Fibroblast of the conjunctiva (primary cell): ENCODE measurements around the gene MR1.
A peak's percentile ranks its signal among the peaks of the same experiment; 100 is the strongest.
"Not testable (repeated sequence)": the region's sequence is repeated elsewhere in the genome, so short reads cannot be mapped to it uniquely, and the experiment has no call there.

Source experiments
- DNase-seq: peaks from one replicate; pipeline ENCODE4 v3.0.0-alpha.2; 2010; ENCODE audit warnings: low read depth

MR1 gene

DNA sequence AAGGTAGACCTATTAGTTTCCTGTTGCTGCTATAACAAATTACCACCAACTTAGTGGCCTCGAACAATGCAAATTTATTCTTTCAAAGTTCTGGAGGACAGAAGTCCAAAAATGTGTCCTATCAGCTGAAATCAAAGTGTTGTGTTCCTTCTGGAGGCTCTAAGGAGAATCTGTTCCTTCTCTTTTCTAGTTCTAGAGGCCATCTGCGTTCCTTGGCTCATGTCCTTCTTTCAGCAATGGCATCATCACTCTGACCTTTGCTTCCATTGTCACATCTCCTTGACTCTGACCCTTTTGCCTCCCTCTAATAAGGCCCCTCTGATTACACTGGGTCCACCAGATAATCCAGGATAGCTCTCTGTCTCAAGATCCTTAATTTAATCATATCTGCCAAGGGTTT lies 1.2 kb upstream of the MR1 start:
- DNase-seq, result no peak

DNA sequence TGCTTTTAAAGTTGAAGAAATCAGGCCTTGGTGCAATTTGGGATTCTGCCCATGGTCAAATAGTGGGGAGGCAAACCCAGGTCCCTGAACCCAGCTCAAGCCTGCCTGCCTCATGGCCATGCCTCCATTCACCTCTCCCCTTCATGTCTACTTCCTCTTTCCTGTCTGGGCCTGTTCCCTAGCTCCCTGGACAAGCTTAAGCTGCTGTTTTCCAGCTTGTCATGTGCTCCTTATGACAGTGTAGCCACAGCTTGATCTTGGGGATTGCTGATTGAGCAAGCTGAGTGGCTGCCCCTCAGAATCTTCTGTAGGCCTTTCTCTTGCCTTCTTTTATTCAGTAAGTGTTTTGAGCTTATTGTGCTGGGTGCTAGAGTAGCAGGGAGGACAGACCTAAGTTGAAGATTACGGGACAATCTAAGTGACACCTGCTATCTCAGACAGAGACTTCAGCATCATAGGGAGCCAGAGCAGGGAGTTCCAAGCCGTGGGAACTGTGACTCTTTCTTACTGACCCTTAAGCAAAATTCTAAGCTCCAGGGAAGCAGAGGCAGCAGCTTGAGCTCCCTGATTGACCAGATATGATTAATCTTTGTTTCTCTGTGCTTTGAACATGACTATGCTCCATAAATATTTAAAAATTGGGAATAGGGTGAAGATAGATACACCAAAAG lies 520 bp upstream of the MR1 start:
- DNase-seq, result no peak

DNA sequence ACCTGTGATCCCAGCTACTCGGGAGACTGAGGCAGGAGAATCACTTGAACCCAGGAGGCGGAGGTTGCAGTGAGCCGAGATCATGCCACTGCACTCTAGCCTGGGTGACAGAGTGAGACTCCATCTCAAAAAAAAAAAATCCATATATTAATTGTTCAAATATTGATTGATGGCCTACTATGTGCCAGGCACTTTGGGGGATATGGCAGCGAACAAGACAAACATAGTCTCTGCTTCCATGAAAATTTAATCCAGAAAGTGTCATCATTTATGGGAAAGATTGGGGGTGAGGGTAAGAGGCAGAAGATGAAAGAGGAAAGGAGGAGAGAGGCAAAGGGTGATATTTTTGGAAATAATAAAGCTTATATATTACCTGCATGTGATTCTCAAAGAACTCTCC lies 1.4 kb downstream of the MR1 start:
- not testable (repeated sequence) for DNase-seq

DNA sequence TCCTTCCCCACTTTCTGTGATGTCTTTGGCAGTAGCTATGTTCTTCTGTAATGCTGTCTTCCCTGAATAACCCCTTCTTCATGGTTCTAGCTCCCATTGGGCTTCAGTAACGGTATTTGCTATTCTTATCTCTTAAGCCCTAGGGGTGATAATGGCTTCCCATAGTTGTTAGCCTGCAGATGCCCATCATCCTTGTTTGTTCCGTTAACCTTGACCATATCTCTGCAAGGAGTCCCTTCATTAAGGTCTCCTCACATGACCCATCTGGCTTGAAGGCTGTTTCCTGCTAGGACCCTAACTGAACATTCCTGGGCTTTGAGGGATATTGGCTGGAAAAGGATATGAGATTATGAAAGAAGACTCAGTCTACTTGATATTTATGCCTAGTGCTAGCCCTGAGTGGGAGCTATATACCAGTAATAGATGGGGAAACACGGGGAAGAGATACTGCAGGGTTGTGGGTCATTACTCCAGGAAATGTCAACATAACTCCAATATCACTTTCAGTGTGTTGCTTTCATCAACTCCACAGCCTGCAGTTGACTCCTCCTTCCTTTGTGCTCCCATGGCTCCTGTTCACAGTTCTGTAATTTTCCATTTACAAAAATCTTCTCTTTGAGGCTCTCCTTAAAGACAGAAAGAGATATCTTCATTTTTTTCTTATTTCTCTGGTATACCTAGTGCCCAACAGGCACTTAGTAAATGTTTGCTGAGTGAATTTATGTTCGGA lies 2.5 kb downstream of the MR1 start:
- DNase-seq, result no peak

DNA sequence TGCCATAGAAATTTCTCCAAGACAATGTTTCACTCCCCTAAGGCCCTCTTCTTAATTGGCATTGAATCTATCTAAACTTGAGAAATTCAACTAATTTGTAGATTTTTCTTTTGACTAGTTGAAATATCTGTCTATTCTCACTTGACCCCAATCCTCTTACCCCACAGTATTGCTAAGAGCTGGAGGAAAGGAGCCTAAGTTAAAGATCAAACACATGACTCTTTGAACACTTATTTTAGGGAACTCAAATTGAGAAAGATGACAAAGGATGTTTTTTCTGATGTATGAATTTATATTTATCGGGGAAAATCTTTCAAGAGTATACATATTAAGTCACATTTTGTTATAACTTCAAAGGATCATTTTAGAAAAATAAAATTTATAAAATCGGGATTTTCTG lies 3.6 kb downstream of the MR1 start:
- DNase-seq, result no peak

DNA sequence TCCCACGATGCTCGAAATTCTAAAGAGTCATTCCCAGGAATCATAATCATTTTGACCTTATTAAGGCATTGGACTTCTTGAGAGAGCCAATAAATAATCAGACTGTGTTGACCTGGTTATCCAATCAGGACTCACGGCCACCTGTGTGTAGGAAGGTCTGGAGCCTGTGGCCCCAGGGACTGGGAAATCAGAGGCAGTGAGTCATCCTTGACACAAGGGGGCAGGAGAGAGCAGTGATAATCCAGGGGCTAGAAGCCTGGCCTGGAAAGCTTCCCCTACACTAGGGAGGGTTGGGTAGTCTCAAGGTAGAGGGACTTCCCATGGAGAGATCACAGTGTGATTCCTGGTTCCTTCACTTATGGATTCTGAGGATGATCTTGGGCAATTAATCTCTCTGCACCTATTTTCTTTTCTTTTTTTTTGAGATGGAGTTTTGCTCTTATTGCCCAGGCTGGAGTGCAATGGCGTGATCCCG lies 4.7 kb downstream of the MR1 start:
- DNase-seq, result peak; percentile 37

DNA sequence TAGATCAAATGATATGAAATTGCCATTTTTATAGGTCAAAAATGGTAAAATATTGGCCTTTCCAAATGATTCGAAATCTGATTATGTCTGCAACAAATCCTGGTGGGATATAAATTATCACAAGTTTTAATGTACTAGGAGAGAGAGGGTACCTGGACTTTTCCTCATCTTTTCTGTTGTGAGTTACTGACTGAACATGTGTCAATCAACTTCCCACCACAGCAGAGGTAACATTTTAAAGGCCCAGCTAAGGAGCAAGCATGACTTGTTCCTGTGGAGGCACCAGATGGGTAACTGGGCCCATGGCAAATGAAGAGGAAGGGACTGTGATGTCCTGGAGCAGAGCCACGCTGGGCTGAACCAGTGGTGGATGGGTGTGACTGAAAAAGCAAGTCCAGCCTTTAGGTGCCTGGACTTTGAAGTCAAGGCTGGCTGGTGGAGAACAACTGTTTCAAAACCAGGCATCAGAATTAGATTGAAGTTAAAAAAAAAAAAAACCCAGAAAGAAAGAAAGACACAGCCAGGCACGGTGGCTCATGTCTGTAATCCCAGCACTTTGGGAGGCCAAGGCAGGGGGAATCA lies 6.6 kb downstream of the MR1 start:
- no peak for DNase-seq

DNA sequence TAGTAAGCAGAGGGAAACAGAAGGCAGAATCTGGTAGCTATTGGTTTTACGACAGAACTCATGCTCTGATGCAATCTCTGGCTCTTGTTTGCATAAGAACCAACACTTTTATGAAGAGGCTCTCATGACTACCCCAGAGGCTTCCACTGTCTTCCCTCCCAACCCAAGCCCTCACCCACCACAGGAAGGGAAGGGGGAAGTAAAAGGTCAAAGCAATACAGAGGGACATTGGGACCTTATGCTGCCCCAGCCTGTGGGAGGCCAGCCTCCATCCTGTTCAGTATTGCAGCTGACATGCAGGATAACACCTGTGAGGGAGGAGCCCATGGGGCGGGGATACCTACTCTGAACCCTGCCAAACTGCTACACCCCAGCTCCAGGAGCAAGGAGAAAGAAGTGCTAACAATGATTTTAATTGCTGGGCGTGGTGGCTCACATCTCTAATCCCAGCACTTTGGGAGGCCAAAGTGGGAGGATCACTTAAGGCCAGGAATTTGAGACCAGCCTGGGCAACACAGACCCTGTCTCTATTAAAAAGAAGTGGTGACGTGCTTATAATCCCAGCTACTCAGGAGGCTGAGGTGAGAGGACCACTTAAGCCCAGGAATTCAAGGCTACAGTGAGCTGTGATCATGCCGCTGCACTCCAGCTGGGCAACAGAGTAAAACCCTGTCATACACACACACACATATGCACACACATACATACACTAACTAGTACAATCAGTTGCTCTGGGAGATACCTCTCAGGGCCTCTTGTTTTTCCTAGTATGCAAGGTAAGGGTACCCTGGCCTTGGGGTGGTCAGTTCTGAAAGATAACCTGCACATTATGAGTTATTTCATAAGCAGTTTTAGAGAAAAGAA lies 9.5 kb downstream of the MR1 start:
- DNase-seq, result no peak

DNA sequence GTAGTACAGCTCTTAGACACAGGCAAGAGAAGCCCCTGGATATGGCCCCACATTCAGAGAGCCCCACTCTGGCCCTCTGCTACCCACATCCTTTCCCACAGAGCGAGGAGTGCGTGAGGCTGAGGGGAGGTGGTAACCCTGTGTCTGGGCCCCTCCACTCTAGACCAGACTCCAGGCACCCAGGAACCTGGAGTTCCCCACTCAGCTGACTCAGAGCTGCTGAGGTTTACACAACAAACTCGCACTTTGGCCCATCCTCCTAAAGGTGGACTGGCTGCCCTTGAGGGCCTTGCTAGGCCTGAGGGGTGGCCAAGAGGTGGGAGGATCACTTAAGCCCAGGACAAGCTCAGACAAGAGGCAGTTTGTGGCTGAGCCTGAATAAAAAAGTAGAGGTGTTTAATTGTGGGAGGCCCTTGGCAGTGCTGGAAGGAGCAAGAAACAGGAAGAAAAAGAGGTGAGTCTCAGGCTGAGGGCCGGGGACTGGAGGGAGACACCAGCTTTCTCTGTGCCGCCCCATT lies 10.7 kb downstream of the MR1 start:
- no peak for DNase-seq

DNA sequence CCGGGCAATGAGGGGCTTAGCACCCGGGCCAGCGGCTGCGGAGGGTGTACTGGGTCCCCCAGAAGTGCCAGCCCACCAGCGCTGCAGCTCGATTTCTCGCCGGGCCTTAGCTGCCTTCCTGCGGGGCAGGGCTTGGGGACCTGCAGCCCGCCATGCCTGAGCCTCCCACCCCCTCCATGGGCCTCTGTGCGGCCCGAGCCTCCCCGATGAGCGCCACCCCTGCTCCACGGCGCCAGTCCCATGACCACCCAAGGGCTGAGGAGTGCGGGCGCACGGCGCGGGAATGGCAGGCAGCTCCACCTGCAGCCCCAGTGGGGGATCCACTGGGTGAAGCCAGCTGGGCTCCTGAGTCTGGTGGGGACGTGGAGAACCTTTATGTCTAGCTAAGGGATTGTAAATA lies 12.2 kb downstream of the MR1 start:
- not testable (repeated sequence) for DNase-seq

DNA sequence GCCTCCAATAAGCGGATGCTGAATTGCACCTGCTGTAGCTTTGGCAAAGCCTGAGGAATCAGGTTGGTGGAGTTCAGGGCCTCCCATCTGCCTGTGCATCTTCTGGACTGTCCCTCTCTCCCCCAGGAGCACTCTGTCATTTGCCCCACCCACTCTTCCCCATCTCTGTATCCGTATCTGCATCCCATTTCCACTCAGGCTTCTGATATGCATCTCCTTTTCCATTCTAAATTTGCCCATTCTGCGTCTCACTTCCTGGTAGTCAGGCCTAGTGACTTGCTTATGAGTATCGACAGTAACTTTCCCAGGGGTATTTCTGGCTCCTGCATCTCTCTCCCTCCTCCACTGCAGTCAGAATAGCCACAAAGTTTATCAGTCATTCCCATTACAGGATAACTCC lies 15.6 kb downstream of the MR1 start:
- DNase-seq, result no peak

DNA sequence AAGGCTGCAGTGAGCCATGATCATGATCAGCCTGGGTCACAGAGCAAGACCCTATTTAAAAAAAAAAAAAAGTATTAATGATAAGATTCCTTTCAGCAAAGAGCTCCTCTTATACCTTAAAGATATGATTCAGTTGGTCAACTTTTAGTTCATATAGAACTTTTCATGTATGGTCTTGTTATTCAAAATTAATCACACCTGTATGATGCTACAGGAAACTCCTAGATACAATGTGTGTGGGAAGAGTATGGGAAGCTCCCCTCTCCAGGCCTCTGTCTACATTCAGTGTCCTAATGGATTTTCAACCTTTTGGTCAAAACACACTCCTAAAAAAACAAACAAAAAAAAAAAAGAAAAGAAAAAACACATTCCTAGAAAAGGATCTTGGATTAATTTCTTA lies 17.1 kb downstream of the MR1 start:
- no peak for DNase-seq

DNA sequence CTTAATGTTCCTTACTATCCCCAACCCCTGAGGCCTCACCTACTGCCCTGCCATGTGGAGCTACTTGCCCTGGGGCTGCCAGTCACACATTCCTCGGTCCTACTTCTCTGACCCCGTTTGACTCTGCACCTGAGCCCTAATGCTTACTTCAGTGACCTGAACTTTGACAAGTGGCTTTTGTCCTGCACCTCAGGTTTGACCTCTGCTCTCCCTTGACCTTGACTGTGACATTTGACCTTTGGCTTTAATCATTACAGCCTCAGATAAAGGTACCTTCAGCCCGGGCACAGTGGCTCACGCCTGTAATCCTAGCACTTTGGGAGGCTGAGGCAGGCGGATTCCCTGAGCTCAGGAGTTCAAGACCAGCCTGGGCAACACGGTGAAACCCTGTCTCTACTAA lies 22.8 kb downstream of the MR1 start:
- no peak for DNase-seq

DNA sequence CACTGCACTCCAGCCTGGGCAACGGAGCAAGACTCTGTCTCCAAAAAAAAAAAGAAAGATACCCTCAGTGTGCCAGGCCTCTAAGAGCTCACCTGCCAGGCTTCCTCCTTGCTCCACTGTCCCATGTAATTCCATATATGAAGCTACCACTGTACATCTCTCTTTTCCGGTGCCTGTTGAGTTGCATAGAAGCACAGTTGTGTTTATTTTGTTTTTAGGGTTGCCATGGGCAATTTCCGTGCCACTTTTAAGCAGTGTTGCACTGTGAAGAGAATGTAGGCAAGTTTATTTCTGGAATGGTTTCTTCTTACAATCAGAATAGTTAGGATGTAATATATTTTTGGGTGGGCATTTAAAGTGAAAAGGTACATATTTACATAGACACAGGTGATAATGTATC lies 23.3 kb downstream of the MR1 start:
- DNase-seq, result no peak

DNA sequence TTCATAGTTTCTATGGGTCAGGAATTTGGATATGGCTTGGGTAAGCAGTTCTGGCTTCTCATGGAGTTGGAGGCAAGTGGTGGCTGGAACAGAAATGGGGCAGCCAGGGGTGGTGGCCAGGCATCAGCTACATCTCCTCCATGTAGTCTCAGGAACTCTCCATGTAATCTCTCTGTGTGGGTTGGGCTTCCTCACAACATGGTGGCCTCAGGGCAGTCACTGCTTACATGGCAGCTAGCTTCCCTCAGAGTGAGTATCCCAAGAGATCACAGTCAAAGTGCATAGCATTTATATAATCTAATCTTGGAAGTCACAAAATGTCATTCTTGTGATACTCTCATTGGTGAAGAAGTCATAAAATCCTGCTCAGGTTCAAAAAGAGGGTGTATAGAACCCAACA lies 25.7 kb downstream of the MR1 start:
- no peak for DNase-seq

DNA sequence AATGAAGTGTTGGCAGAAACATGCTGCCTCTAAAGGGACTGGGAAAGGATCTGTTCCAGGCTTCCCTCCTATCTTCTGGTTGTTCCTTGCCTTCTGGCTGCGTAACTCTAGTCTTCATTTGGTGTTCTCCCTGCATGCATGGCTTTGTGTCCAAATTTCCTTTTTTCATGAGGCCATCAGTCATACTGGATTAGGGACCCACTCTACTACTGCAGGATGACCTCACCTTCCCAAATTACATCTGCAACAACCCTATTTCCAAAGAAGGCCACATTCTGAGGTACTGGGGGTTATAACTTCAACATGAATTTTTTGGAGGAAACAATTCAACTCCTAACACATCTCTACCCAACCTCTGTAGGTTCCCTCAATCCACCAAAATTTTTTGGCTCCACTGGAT lies 26.3 kb downstream of the MR1 start:
- DNase-seq, result no peak

DNA sequence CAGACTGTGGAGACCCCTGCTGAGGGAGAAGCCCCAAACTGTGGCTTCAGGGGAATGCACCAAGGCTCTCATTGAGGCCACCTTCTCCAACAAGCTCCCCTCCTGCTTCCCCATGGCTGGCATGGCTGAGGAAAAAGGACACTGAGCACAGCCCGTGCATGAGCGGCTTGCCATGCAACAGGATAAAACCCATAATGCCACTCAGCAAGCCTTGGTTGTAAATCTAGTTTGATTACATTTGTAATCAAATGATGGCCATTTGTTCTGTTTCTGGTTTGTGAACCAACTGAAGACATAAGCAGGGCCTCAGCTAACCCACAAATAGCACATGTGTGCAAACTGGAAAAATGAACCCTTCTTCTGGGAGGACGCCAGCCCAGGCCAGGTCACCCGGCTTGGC lies 27.2 kb downstream of the MR1 start:
- not testable (repeated sequence) for DNase-seq

DNA sequence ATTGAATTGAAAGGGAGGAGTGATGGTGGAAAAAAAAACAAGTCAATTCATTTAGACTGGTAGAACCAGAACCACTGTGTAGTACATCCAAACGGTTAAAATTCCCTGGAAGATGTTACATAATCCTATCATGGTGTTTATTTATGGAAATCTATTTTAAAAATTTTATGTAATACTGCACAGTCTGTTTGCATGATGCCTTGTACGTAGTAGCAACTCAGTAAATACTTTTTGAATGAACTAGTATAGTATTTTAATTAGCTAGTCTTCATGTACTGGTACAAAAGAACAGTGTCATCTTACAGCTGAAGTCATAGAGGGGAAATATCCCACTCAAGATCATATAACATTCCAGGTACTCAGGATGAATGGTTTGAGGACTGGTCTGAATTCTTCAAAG lies 27.7 kb downstream of the MR1 start:
- no peak for DNase-seq

DNA sequence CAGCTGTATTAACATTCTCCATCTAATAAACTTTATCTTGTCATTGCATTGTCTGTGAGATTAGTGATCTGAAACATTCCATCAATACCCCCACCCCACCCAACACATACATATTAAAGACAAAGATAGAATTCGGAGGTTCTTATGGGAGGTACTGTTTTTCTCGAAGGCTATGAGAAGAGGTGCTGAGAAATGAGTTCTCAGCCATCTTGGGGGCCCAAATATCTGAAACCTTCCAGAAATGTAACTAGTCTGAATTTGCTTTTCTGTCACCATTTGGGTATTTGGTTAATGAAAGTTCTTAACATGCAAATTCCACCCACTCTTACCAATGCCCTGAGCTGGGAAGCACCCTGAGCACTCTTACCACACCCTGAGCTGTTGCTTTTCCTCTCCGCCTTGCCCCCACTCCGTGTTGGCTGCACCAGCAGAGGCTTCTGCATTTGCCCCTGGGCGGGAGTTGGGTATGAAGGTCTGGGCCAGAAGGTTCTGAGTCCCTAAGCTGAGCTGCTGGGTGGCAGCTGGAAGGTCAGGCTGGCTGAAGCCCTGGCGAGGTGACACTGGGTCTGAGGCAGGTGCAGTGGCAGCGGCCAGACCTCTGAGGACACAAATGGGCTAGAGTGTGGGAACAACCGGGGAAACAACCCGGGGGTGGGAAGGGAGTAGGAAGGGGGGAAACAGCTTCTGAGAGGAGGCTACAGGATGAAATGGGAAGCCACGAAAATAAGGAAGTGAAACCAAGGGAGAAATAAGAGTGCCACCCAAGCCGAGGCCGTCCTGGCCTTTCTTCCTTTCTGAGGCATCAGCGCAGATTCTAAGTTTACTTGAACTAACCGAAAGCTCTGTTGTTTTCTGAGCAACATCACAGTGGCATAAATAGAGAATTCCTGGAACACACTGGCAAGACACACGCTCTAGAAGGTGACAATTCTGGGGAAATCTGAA lies 28.4 kb downstream of the MR1 start:
- no peak for DNase-seq

DNA sequence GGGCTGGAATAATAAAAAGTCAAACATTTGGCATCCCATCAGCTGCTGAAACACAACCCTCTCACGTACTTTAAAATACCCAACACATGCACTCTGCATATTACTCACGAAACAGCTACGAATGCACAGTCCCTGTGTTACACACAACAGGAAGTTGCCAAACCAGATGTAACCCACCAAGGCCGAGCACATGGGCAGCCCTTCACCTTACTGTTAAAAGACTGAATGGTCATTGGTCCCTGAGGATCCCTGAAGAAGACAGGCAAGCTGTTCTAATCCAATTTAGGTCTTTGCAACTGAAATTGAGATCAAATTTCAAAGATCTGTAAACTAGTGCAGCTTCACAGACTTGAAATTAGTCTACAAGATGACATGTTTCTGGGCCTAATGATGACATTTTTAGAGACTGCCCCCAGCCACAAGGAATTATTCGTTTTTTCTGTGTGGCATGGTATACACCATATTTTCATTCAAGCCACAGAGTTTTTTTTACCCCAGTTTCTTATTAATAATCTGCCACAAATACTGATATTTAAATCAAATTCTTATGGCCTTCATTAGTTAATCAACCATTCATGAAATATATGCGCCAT lies 29.1 kb downstream of the MR1 start:
- no peak for DNase-seq
